ENCODE data around the gene SUPT6H.

SUPT6H gene

DNA sequence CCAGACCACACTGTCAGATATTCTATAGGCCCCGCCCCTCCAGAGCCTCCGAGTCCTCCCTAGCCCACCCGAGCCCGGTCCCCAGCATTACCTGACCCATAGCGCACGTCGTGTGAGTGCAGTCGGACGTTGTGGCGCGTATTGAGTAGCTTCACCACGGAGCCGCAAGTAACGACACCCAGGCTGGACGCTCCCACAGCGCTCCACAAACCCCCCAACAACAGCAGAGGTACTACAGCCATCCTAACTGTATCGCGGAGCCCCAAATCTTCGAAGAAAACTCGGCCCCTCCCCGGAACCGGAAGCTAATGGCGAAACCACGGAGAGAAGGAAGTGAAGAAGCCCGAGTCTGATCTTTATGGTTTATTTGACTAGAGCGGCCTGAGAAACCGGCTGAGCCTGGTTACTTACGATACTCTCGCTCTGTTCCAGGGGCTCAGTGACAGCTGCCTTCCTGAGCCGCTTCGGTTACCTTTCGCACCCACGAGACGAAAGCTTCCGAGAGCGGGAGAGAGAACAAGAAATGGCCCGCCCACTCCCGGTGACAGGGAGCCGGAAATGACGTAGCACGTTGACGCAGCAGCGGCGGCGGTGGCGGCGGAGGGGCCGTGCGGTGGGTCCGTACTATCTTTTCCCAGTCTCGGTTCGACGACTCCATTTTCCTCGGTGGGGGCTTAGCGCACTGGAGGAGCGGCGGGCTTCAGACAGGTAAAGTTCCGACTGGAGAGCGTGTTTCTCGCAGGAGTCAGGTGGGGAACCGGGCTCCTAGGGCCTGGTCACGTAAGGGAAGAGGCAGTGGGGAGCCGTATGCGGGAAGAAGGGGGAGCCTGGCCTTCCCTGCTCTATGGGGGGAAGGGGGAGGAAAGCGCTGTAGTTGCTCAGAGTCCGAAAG lies at the start of gene SUPT6H, which contains the start of gene SDF2:
SUPT6H (plus strand) TSS at position 571 of the 892 bp plus-strand sequence. CDS start 11,197 bp downstream, outside the sequence.
SDF2 (minus strand) TSS at position 272 of the 892 bp plus-strand sequence; CDS start at position 242, 30 bp downstream.
- DNase-seq, result peak; percentile 96

DNA sequence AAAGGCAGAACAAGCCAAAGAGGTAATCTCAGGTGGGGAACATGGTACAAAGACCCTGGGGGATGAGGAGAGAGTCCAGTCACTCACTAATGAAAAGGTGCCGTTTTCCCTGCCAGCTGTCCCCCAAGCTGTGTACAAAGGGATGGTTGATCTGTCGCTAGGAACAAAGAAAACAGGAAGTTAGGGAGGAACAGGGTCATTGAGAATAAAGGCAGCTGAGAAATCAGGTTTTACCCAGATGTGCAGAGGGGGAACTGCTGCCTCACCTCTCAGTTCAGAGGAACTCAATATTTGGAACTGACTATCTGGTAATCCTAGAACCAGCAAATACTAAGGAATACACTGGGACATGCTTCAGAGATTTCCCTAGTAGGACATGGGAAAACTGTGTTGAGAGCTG lies 49.5 kb upstream of the SUPT6H start:
- DNase-seq, result no peak

DNA sequence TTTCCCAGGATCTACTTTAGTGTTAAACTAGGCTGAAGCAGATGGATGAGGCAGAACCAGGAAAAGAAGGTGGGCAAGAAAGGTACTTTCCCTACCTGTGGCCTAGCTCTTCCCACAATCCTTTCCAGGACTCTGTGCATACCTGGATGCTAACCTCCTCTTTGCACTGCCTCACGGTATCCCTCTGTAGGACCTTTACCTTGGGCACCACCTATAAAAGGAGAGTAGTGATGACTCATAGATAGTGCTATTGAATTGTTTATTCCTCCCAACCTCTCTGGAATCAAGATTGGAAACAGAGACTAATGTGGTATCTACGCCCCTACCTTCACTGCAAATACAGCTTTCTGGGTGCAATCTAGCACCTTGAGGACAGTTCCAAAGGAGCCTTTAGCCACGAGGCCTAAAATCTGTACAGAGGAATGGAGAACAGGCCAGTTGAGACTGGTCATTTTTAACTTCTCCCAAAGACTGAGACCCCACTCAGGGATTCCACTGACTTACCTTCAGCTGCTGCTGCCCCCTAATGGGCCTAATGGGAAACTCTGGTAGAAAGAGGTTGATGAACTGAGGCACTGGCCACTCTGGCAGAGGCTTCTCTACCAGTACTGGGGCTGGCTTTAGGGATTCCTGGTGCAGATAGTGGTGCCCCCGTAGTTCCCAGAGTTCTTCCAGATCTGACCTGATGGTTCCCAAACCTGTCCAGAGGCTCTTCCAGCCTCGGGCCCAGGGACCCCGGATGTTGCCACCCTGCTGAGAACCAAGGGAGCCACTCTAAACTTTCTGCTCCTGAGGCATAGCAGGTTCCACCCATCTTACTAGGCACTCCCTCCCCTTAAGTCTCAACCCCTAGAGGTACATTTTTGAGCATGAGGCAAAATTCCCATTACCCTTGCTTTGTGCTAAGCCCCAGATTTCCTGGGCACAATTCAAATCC lies 48.8 kb upstream of the SUPT6H start:
- peak; percentile 20 for DNase-seq

DNA sequence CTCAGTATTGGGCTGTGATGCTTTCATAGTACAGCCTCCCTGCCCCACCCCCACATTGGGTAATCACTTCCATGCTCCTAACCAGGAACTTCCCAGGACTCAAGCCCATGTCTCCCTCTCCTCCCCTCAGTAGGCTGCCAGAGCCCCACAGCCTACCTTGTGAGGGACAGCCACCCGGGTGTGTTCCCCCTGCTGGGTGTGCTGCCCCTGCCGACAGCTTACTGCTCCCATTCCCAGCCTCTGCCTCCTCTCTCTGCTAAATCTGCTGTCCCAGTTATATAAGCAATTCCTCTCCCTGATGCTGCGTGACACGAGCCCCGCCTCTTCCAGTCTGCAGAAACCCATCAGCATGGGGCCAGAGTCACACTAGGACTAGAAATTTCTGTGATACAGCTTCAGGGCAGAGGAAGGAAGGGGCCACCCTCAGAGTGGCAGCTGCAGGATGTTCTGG lies 48.0 kb upstream of the SUPT6H start, which contains the start of gene RSKR:
RSKR (minus strand) TSS at position 255 of the 451 bp plus-strand sequence; CDS start at position 231, 24 bp downstream.
- DNase-seq, result no peak

DNA sequence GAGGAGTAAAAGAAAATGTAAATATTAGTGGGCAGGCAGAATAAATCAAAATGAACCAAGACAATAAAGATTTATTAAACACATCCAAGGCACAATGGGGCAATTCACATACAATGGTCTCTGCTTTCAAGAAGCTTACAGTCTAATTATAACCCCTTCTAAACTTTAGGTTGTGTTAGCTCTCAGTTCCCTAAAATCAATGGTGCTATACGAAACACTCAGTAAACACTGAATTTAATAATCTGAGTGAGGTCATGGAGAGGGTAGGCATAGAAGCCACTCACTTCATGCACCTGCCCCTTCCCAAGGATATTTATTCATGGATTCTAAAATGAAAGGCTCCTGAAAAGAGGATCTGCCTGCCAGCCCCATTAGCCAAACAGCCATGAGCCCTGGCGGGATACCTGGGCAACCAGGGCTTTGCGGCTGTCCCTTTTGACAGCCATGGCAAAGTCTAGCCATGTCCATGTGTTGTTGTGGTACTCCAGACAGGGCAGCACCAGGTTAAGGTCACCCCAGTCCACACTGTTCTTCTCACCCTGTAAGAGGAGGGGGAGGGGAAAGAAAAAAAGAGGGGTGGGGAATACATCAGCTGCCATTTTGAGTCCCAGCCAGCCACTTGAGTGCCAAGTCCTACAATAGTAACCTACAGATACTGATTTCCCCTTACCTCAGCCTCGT lies 46.6 kb upstream of the SUPT6H start:
- no peak for DNase-seq

DNA sequence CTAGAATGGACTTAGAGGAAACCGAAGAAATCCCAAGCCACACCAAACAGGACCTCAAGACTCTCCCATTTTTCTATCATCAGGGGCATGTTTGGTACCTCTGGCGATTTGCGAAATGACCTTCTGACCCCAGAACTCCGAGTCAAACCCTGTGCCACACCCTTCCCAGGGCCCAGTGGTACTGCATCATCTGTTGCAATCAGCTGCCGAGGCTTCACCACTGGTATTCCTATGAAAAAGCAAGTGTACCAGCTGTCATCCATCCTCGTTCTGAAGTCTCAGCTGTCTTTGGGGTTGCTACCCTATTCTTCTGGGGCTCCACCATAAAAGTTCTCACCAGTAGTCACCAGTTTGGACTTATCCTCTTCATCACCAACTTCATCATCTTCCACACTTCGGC lies 45.7 kb upstream of the SUPT6H start:
- DNase-seq, result no peak

- no peak for DNase-seq
Measured at GRCh38 chr17:28618464-28618863, 43.5 kb upstream of the SUPT6H start.

DNA sequence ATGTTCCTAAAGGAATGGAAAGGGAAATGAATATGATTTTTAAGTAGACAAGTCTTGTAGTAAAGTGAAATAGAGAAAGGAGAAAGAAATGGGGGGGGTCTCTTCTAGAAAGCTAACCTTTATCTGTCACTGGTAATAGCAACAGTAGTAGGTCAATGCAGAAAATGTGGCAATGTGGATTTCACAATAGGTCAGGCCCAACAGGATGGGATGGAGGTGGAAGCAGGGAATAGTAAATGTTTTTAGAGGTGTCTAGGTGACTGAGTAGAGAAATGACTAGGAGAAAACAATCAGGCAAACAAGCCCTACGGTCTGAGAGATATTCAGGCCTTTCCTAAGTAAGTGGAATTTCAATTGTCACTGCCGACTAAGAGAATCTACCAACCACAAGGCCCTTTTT lies 42.0 kb upstream of the SUPT6H start:
- no peak for DNase-seq

GRCh38 chr17:28622186-28622585 lies 39.8 kb upstream of the SUPT6H start:
- DNase-seq, result no peak

DNA sequence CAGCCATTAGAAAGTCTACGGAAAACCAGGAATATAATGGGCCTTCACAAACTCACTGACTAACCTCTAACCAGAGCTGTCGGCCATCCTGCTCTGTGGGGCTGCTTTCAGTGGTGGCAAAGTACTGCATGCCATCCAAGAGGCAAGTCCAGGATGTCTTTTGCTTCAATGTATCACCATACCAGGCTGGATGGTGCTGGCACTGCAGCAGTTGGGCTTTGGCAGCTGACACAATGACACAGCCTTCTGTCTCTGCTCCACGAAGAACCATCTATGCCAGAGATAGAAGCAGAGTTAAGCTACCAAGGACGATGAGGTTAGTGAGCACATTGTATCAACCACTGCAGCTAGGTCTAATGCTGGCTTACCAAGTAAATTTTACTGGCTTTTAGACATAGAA lies 38.3 kb upstream of the SUPT6H start:
- DNase-seq, result no peak

GRCh38 chr17:28624148-28624547 lies 37.9 kb upstream of the SUPT6H start:
- no peak for DNase-seq

DNA sequence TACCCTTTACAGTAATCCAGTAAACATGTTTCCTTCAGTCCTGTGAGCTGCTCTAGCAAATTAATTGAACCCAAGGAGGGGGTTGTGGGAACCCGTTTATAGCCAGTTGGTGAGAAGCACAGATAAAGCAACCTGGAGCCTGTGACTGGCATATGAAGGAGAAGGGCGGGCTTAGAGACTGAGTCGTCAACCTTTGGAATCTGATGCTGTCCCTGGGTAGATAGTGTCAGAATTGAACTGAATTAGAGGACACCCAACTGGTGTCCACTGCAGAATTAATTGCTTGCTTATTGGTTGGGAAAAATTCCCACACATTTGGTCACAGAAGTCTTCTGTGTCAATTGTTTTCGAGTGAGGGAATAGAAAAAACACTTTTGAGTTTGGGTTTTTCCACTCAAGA lies 35.2 kb upstream of the SUPT6H start:
- DNase-seq, result no peak

GRCh38 chr17:28634206-28634865 lies 27.7 kb upstream of the SUPT6H start:
- no peak for DNase-seq

DNA sequence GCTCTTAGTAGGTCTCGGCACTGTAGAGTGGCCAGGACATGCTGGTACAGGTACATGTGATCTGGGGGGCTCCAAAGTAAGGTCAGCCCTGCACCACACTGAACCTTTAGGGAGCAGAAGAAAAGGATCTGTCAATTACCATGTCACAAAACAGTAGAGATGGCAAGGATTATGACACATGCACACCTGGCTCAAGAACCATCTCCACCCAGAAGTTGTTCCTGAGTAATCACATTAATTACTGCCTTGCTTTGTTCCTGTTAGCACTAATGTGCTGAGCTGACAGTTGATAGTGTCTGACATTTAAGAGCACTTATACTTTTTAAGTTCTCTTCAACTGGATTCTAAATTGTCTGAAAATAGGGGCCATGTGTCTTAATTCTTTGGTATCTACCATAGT lies 26.5 kb upstream of the SUPT6H start:
- no peak for DNase-seq

- no peak for DNase-seq
Measured at GRCh38 chr17:28641579-28641978, 20.4 kb upstream of the SUPT6H start.

DNA sequence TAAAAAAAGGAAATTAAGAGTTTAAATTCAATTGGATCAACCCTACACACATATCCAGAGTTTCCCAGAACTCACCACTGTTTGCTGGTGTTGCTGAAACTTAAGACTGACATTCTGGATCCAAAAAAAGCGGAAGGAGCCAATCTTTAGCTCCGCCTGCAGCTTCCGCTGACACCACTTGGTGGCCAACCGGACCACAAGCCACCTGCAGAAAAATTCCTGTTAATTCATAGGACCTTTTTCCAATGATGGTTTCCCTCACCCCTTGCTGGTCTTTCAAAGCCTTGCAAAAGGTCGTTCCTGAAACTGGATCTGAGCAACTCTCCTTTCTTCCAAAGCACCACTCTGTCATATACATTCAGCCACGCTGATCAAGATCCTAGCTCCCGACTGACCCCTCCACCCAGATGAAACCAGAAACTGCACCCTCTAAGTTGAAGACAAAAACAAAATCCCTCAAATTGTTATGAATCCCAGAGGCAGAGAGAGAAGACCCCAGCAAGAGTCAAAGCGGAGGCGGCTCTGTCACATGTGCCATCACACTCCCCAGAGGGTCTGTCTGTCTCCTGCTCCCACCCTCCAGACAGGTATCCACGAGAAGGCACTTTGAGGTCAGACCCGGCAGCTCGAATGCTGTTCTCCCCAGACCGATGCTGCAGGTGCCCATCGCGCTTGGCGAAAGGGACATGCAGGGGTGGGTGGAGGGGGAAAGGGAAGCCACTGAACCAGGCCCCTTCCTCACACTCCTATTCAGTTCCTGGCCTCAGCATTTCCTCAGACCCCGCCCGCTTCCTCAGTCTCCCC lies 17.8 kb upstream of the SUPT6H start:
- DNase-seq, result peak; percentile 9

DNA sequence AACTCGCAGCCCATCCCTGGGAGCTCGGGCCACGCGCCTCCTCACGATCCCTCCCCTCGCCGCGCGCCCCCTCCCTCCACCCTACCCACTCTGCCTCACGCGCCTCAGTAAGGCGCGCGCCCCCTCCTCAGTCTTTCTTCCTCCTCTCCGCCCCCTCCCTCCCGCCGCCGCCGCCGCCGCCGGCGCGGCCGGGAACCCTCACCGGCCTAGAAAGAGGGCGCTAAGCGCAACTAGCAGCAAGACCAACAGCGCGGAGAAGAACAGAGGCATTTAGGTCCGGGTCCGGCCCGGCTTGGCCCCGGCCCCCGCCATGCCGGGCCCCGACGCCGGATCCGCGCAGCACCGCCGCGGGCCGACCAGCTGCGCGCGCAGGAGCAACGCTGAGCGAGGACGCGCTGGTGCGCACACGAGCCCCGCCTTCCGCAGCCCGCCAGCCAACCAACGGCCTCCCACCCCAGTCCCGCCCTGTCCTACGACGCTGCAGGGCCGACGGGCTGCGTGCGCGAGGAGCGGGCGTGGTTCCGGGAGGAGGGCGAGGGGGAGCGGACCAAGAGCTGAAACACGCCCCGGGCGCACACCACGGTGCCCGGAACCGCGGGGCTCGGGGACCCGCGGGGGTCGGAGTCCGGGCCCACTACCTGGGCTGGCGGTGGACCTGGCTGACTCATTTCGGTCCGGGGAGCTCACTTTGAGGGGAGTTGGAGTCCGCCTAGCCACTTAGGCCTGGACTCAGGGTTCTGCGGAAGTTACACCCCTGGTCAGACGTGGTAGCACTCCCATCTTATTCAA lies 17.0 kb upstream of the SUPT6H start, which contains the start of gene BLTP2:
BLTP2 (minus strand) TSS at position 372 of the 789 bp plus-strand sequence; CDS start at position 270, 102 bp downstream.
- peak; percentile 96 for DNase-seq

GRCh38 chr17:28645576-28645939 lies 16.4 kb upstream of the SUPT6H start:
- DNase-seq, result no peak

- no peak for DNase-seq
Measured at GRCh38 chr17:28646039-28646754, 15.8 kb upstream of the SUPT6H start.

DNA sequence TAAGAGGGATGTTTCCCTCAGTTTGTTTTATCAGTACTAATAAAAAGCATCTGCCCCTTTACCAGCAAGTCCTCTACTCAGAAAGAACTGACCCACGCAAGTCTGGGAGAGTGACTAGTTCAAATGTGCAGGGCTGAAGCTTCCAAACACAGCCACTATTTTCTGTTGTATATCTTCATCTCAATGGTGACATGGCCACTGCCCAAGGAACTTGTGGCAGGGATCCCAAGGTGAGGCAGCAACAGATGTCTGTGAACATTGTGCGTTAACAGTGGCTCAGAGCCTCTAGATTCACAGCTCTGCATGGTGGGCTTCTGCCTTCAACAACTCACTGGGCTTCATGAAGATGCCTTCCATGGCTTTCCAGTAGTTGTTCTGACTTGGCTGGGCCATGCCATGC lies 13.3 kb upstream of the SUPT6H start:
- no peak for DNase-seq

All from stimulated activated CD4-positive, alpha-beta T cell treated with anti-CD3 and anti-CD28 coated beads, Interleukin-4, amount 100 ng/mL, for 1 hour (primary cell).